ENCODE data around the gene TRIP10.
"Not testable (repeated sequence)": the region's sequence is repeated elsewhere in the genome, so short reads cannot be mapped to it uniquely, and the experiment has no call there.

Gene TRIP10

DNA sequence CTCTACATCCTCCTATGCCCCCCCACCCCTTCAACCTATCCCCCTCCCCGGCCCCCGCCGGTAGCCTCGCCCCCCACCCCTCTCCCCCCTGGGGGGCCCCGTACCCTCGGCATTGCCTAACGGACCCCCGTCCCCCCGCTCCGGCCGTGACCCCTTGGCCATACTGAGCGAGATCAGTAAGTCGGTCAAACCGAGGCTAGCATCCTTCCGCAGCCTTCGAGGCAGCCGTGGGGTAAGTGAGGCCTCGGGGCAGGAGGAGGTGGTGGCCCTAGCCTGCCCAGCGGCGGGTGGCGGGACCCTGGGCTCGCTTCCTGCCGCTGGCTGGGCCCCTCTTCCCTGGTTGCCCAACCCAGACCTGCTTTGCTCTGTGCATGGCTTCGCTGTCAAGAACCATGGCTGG lies 6.5 kb downstream of the TRIP10 start:
- TF ChIP-seq EZH2phosphoT487 (IDR thresholded peaks at IDR 0.05; ENCODE audit: borderline replicate concordance) = no peak
- Histone ChIP-seq H3K9ac (ENCODE audit: low read depth, low read length, poor library complexity, severe bottlenecking) (no peak overlapping the region), H4K20me1 (ENCODE audit: insufficient read depth, low read length, poor library complexity, severe bottlenecking) (no peaks in the 10 kb centered on the region), H3F3A (ENCODE audit: low read depth) (no peaks in the 10 kb centered on the region), H3K36me3 (ENCODE audit: insufficient read depth, low read length) (no peaks in the 10 kb centered on the region), H3K9me2 (replicated peaks; ENCODE audit: low read depth, low read length) (no peaks in the 10 kb centered on the region), H3K79me2 (ENCODE audit: insufficient read depth, low read length) (no peaks in the 10 kb centered on the region), H3K27me3 (ENCODE audit: insufficient read depth, low read length, poor library complexity, severe bottlenecking) (no peaks in the 10 kb centered on the region), H3K9me3 (ENCODE audit: insufficient read depth, low read depth, low read length) (no peaks in the 10 kb centered on the region), H2AFZ (ENCODE audit: low read length) (no peak overlapping the region), H3K4me1 (ENCODE audit: insufficient read depth, low read length, poor library complexity, severe bottlenecking) (peaks cover 7% of the 10 kb centered on the region), H3K4me3 (ENCODE audit: low read length, poor library complexity, severe bottlenecking) (no peak overlapping the region), H3K4me2 (ENCODE audit: low read depth, low read length, poor library complexity, severe bottlenecking) (no peak overlapping the region)

DNA sequence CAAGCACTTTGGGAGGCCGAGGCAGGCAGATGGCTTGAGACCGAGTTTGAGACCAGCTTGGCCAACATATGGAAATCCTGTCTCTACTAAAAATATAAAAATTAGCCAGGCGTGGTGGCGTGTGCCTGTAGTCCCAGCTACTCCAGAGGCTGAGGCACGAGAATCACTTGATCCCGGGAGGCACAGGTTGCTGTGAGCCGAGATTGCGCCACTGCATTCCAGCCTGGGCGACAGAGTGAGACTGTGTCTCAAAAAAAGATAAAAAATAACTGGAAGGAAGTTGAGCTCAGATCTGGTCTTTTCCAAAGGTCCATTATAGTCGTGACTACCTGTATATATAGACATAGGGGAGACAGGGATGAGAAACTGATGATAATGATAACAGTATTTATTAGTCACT lies 9.1 kb downstream of the TRIP10 start:
- H3K36me3 ChIP-seq (ENCODE audit: insufficient read depth, low read length); H4K20me1 ChIP-seq (ENCODE audit: insufficient read depth, low read length, poor library complexity, severe bottlenecking); H2AFZ ChIP-seq (ENCODE audit: low read length); H3K79me2 ChIP-seq (ENCODE audit: insufficient read depth, low read length); H3K27me3 ChIP-seq (ENCODE audit: insufficient read depth, low read length, poor library complexity, severe bottlenecking); H3K9me3 ChIP-seq (ENCODE audit: insufficient read depth, low read depth, low read length); H3K4me3 ChIP-seq (ENCODE audit: low read length, poor library complexity, severe bottlenecking); H3K4me2 ChIP-seq (ENCODE audit: low read depth, low read length, poor library complexity, severe bottlenecking); H3K9me2 ChIP-seq (replicated peaks; ENCODE audit: low read depth, low read length); H3K4me1 ChIP-seq (ENCODE audit: insufficient read depth, low read length, poor library complexity, severe bottlenecking); H3K9ac ChIP-seq (ENCODE audit: low read depth, low read length, poor library complexity, severe bottlenecking); H3F3A ChIP-seq (ENCODE audit: low read depth): not testable (repeated sequence)

DNA sequence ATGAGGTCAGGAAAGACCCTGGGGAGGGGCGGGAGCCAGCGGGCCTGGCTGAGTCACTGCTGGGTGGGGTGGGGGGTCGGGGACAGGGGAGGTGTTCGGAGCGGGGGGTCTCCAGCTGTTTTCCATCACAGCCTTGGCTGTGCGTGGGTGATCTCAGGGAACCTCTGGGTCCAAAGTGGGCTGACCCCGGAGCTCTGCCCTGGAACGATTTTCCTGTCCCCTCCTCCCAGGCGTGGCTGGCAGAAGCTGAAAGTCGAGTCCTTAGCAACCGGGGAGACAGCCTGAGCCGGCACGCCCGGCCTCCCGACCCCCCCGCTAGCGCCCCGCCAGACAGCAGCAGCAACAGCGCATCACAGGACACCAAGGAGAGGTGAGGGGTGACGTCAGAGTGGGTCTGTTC lies 10.6 kb downstream of the TRIP10 start:
- H3F3A ChIP-seq (ENCODE audit: low read depth) = no peaks in the 10 kb centered on the region

GRCh38 chr19:6751189-6751588 lies 11.7 kb downstream of the TRIP10 start:
- H2AFZ ChIP-seq (ENCODE audit: low read length) = no peak overlapping the region
- no peaks in the 10 kb centered on the region for H3K27me3 ChIP-seq (ENCODE audit: insufficient read depth, low read length, poor library complexity, severe bottlenecking)
- H3K4me3 ChIP-seq (ENCODE audit: low read length, poor library complexity, severe bottlenecking) = no peak overlapping the region
- no peaks in the 10 kb centered on the region for H3K36me3 ChIP-seq (ENCODE audit: insufficient read depth, low read length)
- H3K9me3 ChIP-seq (ENCODE audit: insufficient read depth, low read depth, low read length) = no peaks in the 10 kb centered on the region
- no peaks in the 10 kb centered on the region for H3F3A ChIP-seq (ENCODE audit: low read depth)
- H3K9ac ChIP-seq (ENCODE audit: low read depth, low read length, poor library complexity, severe bottlenecking) = no peak overlapping the region
- H3K4me1 ChIP-seq (ENCODE audit: insufficient read depth, low read length, poor library complexity, severe bottlenecking) = no peaks in the 10 kb centered on the region
- H3K4me2 ChIP-seq (ENCODE audit: low read depth, low read length, poor library complexity, severe bottlenecking) = no peak overlapping the region
- TF ChIP-seq EZH2phosphoT487 (IDR thresholded peaks at IDR 0.05; ENCODE audit: borderline replicate concordance) (no peak), CTCF (conservative IDR thresholded peaks at IDR 0.05; ENCODE audit: low read length) (no peak)
- H4K20me1 ChIP-seq (ENCODE audit: insufficient read depth, low read length, poor library complexity, severe bottlenecking) = no peaks in the 10 kb centered on the region
- H3K79me2 ChIP-seq (ENCODE audit: insufficient read depth, low read length) = no peaks in the 10 kb centered on the region
- no peaks in the 10 kb centered on the region for H3K9me2 ChIP-seq (replicated peaks; ENCODE audit: low read depth, low read length)

More for the DNA sequence above, 10.6 kb downstream of the TRIP10 start:
- no peaks in the 10 kb centered on the region for H3K79me2 ChIP-seq (ENCODE audit: insufficient read depth, low read length)
- no peaks in the 10 kb centered on the region for H3K27me3 ChIP-seq (ENCODE audit: insufficient read depth, low read length, poor library complexity, severe bottlenecking)
- TF ChIP-seq EZH2phosphoT487 (IDR thresholded peaks at IDR 0.05; ENCODE audit: borderline replicate concordance) (no peak), CTCF (conservative IDR thresholded peaks at IDR 0.05; ENCODE audit: low read length) (no peak)
- no peaks in the 10 kb centered on the region for H3K4me1 ChIP-seq (ENCODE audit: insufficient read depth, low read length, poor library complexity, severe bottlenecking)
- H3K9ac ChIP-seq (ENCODE audit: low read depth, low read length, poor library complexity, severe bottlenecking) = no peak overlapping the region
- no peaks in the 10 kb centered on the region for H4K20me1 ChIP-seq (ENCODE audit: insufficient read depth, low read length, poor library complexity, severe bottlenecking)
- H3K36me3 ChIP-seq (ENCODE audit: insufficient read depth, low read length) = no peaks in the 10 kb centered on the region
- H3K9me3 ChIP-seq (ENCODE audit: insufficient read depth, low read depth, low read length) = no peaks in the 10 kb centered on the region
- no peaks in the 10 kb centered on the region for H3K9me2 ChIP-seq (replicated peaks; ENCODE audit: low read depth, low read length)
- no peak overlapping the region for H3K4me3 ChIP-seq (ENCODE audit: low read length, poor library complexity, severe bottlenecking)
- no peak overlapping the region for H2AFZ ChIP-seq (ENCODE audit: low read length)
- H3K4me2 ChIP-seq (ENCODE audit: low read depth, low read length, poor library complexity, severe bottlenecking) = no peak overlapping the region
